ENCODE measurements around the gene KRTAP5-5.

Gene KRTAP5-5

GRCh38 chr11:1679881-1680280 lies 50.3 kb downstream of the KRTAP5-5 start:
- DNase-seq (ENCODE audit: low read depth in 2 of 2) = no peak

All from activated CD4-positive, alpha-beta T cell treated with anti-CD3 and anti-CD28 coated beads for 24 hours (primary cell).